SK-N-SH (cell line): ENCODE results near the gene CFAP65.

Experiments
- CHD2 ChIP-seq: fragments of 150-350 bp; IDR thresholded peaks from 2 replicates; pipeline ENCODE4 v1.6.1; 2018; ENCODE audit warnings: low read length; ENCODE audit not compliant: partially characterized antibody
- CTCF ChIP-seq: fragments of 200-600 bp; sonication (generic); IDR thresholded peaks from 2 replicates; pipeline ENCODE4 v1.6.1; 2017; ENCODE audit warnings: antibody characterized with exemption, mild to moderate bottlenecking, moderate library complexity
- NRF1 ChIP-seq: IDR thresholded peaks from 2 replicates; pipeline ENCODE4 v1.6.1; 2012; ENCODE audit warnings: low read depth, mild to moderate bottlenecking, low read length
- RFX5 ChIP-seq: IDR thresholded peaks from 2 replicates; pipeline ENCODE4 v1.6.1; 2012; ENCODE audit warnings: mild to moderate bottlenecking, improper control_type of control experiment, low read length
- YY1 ChIP-seq: IDR thresholded peaks from 2 replicates; pipeline ENCODE4 v1.4.0; 2012; ENCODE audit warnings: low read depth, mild to moderate bottlenecking

- TF ChIP-seq RFX5 (no peak), CTCF (no peak), YY1 (no peak), NRF1 (no peak), CHD2 (no peak)
Observed at GRCh38 chr2:219028996-219029828, 12.1 kb downstream of the CFAP65 start.
